ENCODE results near the gene RYR3. TPM values are rescaled to one million over a fixed set of nuclear protein-coding genes. Genes with fewer than 3 reads are reported as not detected.

The RYR3 gene
- total RNA-seq, 1 donor from 2014 or later: 0.75 TPM

- no peak for TF ChIP-seq CTCF (conservative IDR thresholded peaks at IDR 0.05; ENCODE audit: low read depth, low read length)
- no peak for DNase-seq (ENCODE audit: low read depth)
- no peak overlapping the region for H3K4me3 ChIP-seq (ENCODE audit: low read depth, low read length)
These were observed 526.5 kb downstream of the RYR3 start for GRCh38 chr15:33837294-33837693.

GRCh38 chr15:33839540-33839939 is 528.8 kb downstream of the RYR3 start:
- no peak overlapping the region for H3K4me3 ChIP-seq (ENCODE audit: low read depth, low read length)
- TF ChIP-seq CTCF (conservative IDR thresholded peaks at IDR 0.05; ENCODE audit: low read depth, low read length): no peak
- DNase-seq (ENCODE audit: low read depth): no peak

- no peak for DNase-seq (ENCODE audit: low read depth)
- no peak for TF ChIP-seq CTCF (conservative IDR thresholded peaks at IDR 0.05; ENCODE audit: low read depth, low read length)
- no peak overlapping the region for H3K4me3 ChIP-seq (ENCODE audit: low read depth, low read length)
These were observed 529.8 kb downstream of the RYR3 start for GRCh38 chr15:33840615-33841014.

DNA sequence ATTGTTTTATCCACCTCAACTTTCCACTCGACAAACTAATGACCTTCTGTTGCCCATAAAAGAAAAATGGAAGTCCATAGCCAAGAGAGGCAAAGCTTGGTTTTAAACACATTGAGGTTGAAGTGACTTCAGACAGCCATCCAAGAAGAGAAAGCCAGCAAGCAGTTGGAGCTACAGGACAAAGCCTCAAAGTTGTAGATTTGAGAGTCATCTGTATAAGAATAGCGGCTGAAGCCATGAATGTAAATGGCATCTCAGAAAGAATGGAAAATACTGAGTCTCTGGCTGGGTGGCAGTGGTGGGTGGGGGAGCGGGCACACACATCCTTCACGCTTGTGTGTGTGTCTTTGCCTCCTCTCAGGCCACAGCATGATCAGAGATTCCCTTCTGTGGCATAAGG is 533.4 kb downstream of the RYR3 start:
- H3K4me3 ChIP-seq (ENCODE audit: low read depth, low read length): no peak overlapping the region
- DNase-seq (ENCODE audit: low read depth): no peak
- TF ChIP-seq CTCF (conservative IDR thresholded peaks at IDR 0.05; ENCODE audit: low read depth, low read length): no peak

GRCh38 chr15:33844597-33844996 is 533.8 kb downstream of the RYR3 start:
- no peak for DNase-seq (ENCODE audit: low read depth)
- TF ChIP-seq CTCF (conservative IDR thresholded peaks at IDR 0.05; ENCODE audit: low read depth, low read length): no peak
- no peak overlapping the region for H3K4me3 ChIP-seq (ENCODE audit: low read depth, low read length)

DNA sequence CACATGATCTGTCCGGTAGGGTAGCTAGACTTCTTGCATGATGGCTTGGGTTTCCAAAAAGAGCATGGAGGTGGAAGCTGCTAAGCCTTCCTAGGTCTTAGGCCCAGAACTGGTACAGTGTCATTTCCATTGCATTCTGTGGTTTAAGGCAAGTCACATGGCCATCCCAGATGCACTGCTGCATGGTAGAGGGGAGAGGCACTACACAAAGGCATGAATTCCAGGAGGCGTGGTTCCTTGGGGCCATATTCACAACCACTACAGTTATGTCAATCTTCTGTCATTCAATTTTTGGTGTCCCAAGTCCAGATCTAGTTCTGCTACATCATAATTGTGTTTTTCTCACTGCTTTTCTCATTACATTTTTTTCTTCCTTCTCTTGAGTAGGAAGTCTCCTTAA is 535.4 kb downstream of the RYR3 start:
- TF ChIP-seq CTCF (conservative IDR thresholded peaks at IDR 0.05; ENCODE audit: low read depth, low read length): no peak
- H3K4me3 ChIP-seq (ENCODE audit: low read depth, low read length): no peak overlapping the region
- no peak for DNase-seq (ENCODE audit: low read depth)

DNA sequence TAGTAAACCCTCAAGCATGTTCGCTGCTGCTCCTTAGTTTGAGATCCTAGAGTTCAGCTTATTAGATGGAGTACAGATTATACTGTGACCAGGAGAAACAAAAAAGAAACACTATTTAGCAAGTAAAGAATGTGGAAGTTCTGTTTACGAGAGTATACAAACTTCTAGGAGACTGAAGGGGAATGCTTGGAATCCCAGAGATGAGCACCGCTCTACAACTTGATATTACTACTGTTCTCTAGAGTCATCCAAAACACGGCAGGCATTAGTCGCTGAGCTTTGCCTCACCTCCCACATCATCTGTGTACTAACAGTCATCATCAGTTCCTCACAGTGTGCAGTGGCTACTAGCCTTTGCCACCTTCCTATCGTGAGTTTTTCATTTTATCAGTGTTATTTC is 536.1 kb downstream of the RYR3 start:
- TF ChIP-seq CTCF (conservative IDR thresholded peaks at IDR 0.05; ENCODE audit: low read depth, low read length): no peak

More for the DNA sequence above, 536.1 kb downstream of the RYR3 start:
- DNase-seq (ENCODE audit: low read depth): no peak
- H3K4me3 ChIP-seq (ENCODE audit: low read depth, low read length): no peak overlapping the region

All from epithelial cell of proximal tubule (primary cell).